GM18907 (cell line): ENCODE measurements around the gene CEACAM16.
A peak's percentile ranks its signal among the peaks of the same experiment; 100 is the strongest.

Experiments
- ATAC-seq: cut with Tn5 transposase; IDR thresholded peaks from one replicate; pipeline ENCODE4 v1.9.1; 2021; ENCODE audit warnings: mild to moderate bottlenecking, moderate library complexity; ENCODE audit not compliant: unreplicated experiment

CEACAM16 gene

GRCh38 chr19:44745887-44746600 is 47.1 kb downstream of the CEACAM16 start:
- no peak for ATAC-seq

- ATAC-seq, result no peak
Observed at GRCh38 chr19:44746616-44746945, 47.6 kb downstream of the CEACAM16 start.

GRCh38 chr19:44746946-44747738 is 48.2 kb downstream of the CEACAM16 start:
- peak; percentile 42 for ATAC-seq

DNA sequence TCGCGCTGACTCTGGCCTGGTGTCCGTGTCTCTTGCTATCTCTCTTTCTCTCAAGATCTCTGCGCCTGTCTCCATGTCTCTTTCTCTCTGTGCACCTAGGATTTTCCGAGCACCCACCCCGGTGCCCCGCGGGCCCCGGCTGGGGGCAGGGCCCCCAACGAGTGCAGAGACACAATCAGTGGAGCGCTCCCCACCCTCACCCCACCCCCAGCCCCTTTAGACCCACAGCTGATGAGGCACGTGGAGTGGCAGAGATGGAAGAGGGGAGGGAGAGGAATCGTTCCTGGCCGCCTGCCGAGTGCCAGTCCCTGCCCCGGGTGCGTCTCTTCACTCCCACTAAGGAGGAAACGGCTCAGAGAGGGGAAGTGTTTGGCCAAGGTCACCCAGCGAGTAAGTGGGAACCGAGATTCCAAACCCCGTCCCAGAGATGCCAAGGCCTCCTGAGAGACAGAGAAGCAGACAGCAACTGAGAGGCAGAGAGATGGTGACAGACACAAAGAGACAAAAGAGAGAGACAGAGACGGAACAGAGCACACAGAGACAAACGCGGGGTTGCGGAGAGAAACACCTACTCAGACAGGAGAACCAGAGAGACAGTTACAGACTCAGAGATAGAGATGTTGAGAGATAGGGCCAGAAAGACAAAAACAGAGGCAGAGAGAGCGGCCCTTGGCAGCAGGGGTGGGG is 48.9 kb downstream of the CEACAM16 start:
- peak; percentile 1 for ATAC-seq

DNA sequence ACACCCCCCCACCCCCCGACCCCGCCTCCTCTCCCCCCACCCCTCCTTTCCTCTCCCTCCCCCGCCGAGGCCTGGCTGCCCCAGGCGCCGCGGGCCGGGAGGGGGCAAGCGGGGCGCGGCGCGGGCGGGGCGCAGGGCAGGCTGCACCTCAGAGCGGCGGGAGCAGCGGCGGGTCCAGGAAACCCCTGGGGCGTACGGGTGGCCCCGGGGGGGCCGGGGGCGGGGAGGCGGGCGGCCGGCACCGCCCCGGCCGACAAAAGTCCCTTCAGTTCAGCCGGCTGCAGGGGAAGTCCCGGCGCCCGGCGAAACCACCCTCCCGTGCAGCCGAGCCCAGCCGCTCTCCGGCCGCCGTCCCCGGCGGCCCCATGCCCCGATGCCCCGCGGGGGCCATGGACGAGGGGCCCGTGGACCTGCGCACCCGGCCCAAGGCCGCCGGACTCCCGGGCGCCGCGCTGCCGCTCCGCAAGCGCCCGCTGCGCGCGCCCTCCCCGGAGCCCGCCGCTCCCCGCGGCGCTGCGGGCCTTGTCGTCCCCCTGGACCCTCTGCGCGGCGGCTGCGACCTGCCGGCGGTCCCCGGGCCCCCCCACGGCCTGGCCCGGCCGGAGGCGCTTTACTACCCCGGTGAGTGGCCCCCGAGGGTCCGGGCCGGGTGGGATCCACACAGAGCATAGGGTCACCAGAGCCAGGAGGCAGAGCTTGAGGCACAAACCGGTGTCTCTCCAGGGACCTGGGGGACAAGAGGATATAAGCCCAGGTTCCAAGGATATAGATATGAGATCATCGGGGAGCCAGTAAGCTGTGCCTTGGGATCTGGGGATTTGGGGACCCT is 49.7 kb downstream of the CEACAM16 start, which contains the start of gene BCL3:
TSS of gene BCL3 (plus strand) at position 283 of the 829 bp plus-strand sequence. CDS start at position 366, 83 bp downstream.
- ATAC-seq, result peak; percentile 31

DNA sequence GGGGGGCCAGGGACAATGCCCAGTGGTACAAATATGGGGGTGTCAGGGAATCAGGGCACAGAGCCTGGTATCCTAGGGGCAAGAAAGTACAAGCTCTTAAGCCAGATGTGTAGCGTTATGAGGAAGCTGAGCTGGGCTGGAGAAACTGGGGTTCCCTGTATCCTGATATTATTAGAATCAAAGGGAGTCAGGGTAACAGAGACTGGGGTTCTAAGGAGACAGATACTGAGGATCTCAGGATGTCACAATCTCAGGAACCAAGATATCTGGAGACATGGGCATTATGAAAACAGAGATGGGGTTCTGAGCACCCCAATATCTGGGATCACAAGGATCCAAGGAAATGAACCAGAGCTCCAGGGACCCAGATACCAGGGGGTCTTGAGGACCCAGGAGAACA is 50.3 kb downstream of the CEACAM16 start:
- ATAC-seq, result no peak

- ATAC-seq, result no peak
Observed at GRCh38 chr19:44749994-44750393, 51.0 kb downstream of the CEACAM16 start.

DNA sequence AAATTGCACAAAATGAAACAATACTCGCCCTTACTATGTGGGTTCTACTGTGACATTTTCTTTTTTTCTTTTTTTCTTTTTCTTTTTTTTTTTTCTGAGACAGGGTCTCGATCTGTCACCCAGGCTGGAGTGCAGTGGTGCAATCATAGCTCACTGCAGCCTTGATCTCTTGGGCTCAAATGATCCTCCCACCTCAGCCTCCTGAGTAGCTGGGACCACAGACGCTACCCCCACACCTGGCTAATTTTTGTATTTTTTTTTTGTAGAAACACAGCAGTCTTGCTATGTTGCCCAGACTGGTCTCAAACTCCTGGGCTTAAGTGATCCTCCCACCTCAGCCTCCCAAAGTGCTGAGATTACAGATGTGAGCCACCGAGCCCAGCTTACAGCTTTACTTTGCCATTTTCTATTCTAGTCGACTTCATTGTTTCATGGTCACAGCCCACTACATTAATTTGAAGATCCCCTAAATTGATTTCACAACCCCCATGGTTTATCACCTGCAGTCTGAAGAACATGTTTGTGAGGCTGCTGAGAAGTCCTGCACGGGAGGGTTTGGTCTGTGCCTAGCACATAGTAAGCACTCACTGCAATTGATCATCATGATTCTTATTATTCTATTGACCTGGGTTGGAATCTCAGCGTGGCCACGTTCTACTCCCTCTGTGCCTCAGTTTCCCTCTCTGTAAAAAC is 53.3 kb downstream of the CEACAM16 start:
- no peak for ATAC-seq

GRCh38 chr19:44752816-44753625 is 54.1 kb downstream of the CEACAM16 start:
- peak; percentile 69 for ATAC-seq

DNA sequence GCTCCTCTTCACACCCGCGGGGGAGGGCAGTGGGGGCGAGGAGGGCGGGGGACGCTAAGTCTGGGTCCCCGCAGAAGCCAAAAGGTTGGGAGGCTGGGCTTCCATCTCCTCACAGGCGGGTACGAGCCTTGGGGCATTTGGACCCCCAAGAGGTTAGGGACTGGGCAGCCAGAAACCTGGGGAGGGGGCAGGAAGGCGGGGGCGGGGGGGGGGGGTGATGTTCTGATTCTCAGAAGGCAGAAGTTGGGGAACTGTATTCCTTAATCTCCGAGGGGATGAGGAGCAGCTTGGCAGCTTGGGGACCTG is 54.6 kb downstream of the CEACAM16 start:
- no peak for ATAC-seq

GRCh38 chr19:44753932-44754749 is 55.2 kb downstream of the CEACAM16 start:
- ATAC-seq, result peak; percentile 33

GRCh38 chr19:44754750-44755080 is 55.8 kb downstream of the CEACAM16 start:
- ATAC-seq, result no peak

DNA sequence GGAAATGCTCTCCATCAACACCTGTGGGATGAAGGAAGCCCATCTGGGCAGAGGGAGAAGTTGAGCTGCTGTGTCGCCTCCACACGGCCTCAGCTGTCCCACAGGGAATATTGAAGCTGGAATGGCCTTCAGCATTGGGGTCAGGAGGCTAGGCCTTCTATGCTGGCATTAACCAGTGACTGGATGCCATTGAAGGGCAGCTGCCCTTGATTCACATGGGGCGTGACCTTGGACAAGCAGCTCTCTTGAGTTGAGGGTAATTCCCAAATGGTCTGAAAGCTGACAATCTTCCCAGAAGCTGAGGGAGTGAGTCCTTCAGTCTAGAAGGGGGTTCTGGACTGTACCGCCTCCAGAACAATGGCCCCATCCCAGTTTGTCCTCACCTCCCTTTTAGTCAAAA is 56.3 kb downstream of the CEACAM16 start:
- no peak for ATAC-seq

DNA sequence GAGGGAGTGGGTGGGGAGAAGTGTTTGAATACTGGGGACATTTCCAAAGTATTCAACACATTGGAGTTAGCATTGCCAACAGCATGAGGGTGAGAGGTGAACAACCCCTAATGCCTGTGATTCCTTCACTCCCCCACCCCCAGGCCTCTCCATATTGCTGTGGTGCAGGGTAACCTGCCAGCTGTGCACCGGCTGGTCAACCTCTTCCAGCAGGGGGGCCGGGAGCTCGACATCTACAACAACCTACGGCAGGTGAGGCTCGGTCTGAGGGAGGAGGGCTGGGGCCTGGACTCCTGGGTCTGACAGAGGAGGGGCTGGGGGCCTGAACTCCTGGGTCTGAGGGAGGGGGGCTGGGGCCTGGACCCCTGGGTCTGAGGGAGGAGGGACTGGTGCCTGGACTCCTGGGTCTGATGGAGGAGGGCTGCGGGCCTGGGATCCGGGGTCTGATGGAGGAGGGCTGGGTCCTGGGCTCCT is 57.2 kb downstream of the CEACAM16 start:
- ATAC-seq, result no peak

- no peak for ATAC-seq
Observed at GRCh38 chr19:44757057-44757734, 58.2 kb downstream of the CEACAM16 start.

GRCh38 chr19:44757735-44758505 is 59.0 kb downstream of the CEACAM16 start:
- no peak for ATAC-seq

- no peak for ATAC-seq
Observed at GRCh38 chr19:44758596-44758995, 59.6 kb downstream of the CEACAM16 start.
